GM19455 (cell line): ENCODE results near the gene PLOD2.

Experiments used
- ATAC-seq: cut with Tn5 transposase; IDR thresholded peaks from one replicate; pipeline ENCODE4 v1.9.1; 2021; ENCODE audit not compliant: unreplicated experiment

Gene PLOD2

GRCh38 chr3:146102885-146103284, 58.1 kb downstream of the PLOD2 start:
- no peak for ATAC-seq

DNA sequence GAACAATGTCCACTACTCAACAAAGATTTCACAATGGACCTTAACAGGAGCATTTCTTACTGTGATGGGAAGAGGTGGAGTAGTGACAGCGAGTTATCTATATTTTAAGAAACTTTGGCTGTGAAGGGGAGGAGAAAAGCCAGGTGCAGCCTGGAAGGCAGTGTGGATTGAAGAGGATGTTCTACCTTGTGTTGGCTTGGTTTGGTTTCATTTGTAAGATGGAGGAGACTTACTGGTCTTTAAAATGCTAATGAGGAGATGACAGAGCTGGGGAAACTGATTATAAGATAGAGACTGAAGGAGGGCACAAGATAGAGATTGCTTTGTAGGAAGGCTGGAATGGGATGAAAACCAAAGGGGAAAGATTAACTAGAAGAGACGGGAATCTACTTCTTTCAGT, 59.4 kb downstream of the PLOD2 start:
- no peak for ATAC-seq

DNA sequence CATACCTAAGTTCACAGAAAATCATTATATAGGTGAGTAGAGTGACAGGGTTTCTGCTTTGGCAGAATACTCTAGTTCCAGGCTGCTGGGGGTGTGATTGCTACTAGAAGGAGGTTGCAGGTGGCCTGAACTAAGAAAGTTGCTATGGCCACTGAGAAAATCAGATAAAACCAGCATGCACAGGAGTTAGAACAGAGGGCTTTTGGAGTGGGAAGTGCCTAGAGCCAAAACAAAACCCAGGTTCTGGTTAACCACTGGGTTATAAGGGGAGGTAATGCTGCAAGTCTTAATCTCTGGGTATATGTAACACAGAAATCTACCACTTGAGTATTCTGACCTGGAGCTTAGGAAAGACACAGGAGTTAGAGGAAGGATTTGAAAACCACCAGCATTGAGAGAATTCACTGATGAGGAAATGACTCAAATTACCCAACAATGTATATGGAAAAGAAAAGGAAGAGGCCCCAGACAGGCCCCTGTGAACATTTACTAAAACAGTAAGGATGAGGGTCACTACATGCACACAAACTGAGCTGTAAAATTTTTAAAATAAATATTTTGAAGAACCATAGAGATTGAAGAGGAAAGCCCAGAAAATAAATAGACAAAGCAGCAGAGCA, 60.0 kb downstream of the PLOD2 start:
- no peak for ATAC-seq

- ATAC-seq: no peak
Observed at GRCh38 chr3:146100180-146100579, 60.8 kb downstream of the PLOD2 start.

- no peak for ATAC-seq
Observed at GRCh38 chr3:146099316-146099715, 61.7 kb downstream of the PLOD2 start.

- no peak for ATAC-seq
Observed at GRCh38 chr3:146093896-146094295, 67.1 kb downstream of the PLOD2 start.

- ATAC-seq: no peak
Observed at GRCh38 chr3:146092230-146092629, 68.8 kb downstream of the PLOD2 start.

DNA sequence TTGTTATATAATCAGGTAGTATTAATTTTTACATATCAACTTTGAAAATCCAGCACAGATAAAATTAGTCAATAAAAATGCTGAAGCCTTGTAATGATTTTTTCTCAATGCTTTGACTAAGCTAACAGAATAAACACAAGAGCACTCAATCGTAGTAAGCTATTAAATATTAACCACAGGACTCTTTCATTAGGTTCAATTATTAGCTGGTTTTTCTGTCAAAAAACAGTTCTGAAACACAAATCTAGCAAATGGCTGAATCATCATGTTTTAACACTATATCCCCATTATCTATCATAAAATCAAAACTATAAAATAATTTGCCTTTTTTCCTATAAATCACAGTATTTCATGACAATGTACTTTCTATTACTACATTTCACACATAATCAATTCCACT, 69.6 kb downstream of the PLOD2 start:
- ATAC-seq: no peak

DNA sequence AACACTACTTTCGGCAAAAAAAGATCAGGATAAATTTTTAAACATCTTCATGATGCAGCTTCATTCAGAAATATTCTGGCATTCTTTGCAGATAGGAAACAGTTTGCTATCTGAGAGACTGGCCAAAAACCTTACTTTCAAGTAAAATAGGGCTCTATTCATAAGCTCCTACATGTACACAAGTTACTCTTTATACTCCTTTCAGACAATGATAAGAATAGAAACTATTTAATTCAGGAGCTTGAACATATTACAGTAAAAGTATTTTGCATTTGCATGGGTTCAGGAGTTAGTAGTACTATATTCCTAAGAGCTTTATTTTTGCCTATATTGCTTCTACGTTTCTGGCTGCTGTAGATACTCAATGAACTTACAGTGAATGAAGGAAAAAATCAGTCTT, 70.5 kb downstream of the PLOD2 start:
- no peak for ATAC-seq

- ATAC-seq: no peak
Observed at GRCh38 chr3:146088840-146089239, 72.1 kb downstream of the PLOD2 start.

DNA sequence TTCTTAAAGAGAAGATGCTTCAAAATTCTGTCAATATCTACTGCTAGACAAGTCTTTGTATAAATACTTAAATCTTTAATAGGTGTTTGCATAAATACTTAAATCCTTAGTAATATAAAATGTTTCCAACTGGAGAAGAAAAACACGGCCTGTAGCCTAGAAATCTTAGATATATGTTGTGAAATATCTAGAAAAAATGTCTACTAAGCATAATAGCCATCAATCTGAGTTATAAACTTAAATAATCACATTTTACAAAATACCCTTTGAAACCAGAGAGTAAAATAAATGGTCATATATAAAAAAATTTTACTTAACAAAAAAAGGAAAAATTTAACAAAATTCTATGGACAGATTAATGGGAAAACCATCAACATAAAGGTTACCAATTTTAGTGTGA, 73.9 kb downstream of the PLOD2 start:
- ATAC-seq: no peak

GRCh38 chr3:146086211-146086610, 74.8 kb downstream of the PLOD2 start:
- ATAC-seq: no peak

- ATAC-seq: no peak
Observed at GRCh38 chr3:146085678-146086077, 75.3 kb downstream of the PLOD2 start.

DNA sequence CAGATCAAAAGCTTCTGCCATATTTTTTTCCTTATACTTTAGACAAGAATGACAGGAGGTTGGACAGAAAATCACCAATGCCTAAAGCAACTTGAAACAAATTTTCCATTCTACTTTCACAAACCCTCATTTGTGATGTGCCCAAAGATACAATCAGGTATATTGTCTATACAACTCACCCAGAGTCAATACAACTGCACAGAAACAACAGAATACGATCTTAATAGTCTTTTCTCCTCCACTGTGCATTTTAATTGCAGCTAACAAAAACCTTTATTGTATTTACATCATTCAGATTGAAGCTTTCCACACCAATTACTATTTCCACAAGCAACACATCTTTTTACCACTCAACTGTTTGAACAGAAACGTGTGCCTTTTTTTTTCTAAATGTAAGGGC, 80.4 kb downstream of the PLOD2 start:
- ATAC-seq: no peak

- no peak for ATAC-seq
Observed at GRCh38 chr3:146078031-146078430, 83.0 kb downstream of the PLOD2 start.

GRCh38 chr3:146077181-146077580, 83.8 kb downstream of the PLOD2 start:
- ATAC-seq: no peak

- ATAC-seq: no peak
Observed at GRCh38 chr3:146072824-146073223, 88.2 kb downstream of the PLOD2 start.

- ATAC-seq: no peak
Observed at GRCh38 chr3:146072061-146072460, 88.9 kb downstream of the PLOD2 start.

- no peak for ATAC-seq
Observed at GRCh38 chr3:146071632-146072031, 89.4 kb downstream of the PLOD2 start.

- no peak for ATAC-seq
Observed at GRCh38 chr3:146067048-146067447, 93.9 kb downstream of the PLOD2 start.

DNA sequence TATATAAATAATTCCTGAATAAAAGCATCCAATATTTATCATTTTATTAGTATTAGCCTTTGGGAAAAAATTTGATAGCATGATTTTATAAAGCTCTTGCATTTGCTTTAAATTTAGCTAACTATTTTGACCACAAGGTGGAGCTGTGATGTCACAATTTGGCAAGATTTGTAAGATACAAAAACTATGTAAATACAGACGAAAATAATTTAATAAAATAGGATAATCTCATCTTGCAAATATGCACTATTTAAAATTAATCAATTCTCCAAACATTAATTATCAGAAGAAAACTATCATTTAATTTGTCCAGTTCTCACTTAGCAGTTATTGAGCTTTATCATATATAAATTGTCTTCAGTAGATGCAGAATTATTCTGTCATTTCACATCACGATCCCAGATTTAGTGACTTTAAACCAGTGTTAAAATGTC, 95.4 kb downstream of the PLOD2 start:
- ATAC-seq: no peak

DNA sequence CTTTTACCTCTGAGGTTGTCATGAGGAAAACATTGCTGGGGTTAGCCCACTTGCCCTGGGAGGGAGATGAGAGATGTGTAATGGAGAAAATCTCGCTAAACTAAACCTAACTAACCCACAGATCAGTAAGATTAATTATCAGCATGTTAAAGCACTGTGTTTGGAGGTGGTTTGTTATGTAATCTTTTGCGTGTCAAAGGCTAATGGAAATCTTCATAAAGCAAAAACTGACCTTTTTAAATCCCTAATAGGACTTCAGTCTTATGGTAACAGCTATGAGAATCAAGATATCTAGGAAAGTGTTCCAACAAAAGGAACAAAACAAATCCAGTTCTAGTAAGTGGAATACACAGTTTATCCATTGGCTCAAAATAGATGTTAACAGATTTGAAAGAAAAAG, 102.7 kb downstream of the PLOD2 start:
- ATAC-seq: no peak

GRCh38 chr3:146052791-146053310, 108.1 kb downstream of the PLOD2 start:
- no peak for ATAC-seq
